ENCODE measurements around the gene GNAS-AS1. TPM values are rescaled to one million over a fixed set of nuclear protein-coding genes. Genes with fewer than 3 reads are reported as not detected.

GNAS-AS1 gene
- total and polyA plus RNA-seq, 10 of the 15 experiments (the other 5 are each of a cell fraction or from before 2014, with no cell fraction given): 0.06 to 2.7 (median 1.2) TPM

- TF ChIP-seq HDAC6 (IDR thresholded peaks at IDR 0.05; ENCODE audit: unreplicated experiment) (no peak), PKNOX1 (IDR thresholded peaks at IDR 0.05) (no peak), SUPT20H (IDR thresholded peaks at IDR 0.05; ENCODE audit: borderline replicate concordance, control insufficient read depth, low read depth, low read length) (no peak), RAD51 (IDR thresholded peaks at IDR 0.05) (no peak), TCF7 (IDR thresholded peaks at IDR 0.05; ENCODE audit: borderline replicate concordance) (no peak), RBBP5 (conservative IDR thresholded peaks at IDR 0.05) (no peak), FOXM1 (IDR thresholded peaks at IDR 0.05; ENCODE audit: low read depth, low read length) (no peak), SMC3 (IDR thresholded peaks at IDR 0.05; ENCODE audit: borderline replicate concordance, low read length) (no peak), GATAD2B (conservative IDR thresholded peaks at IDR 0.05; ENCODE audit: low read depth) (no peak), YY1 (IDR thresholded peaks at IDR 0.05; ENCODE audit: low read depth, low read length) (no peak), ESRRA (IDR thresholded peaks at IDR 0.05; ENCODE audit: low read length) (no peak), HCFC1 (IDR thresholded peaks at IDR 0.05; ENCODE audit: low read length) (no peak)
- no peak overlapping the region for H2AFZ ChIP-seq (ENCODE audit: control insufficient read depth, low read depth, low read length)
- no peak overlapping the region for H3K27ac ChIP-seq (ENCODE audit: control insufficient read depth, insufficient read depth)
- H3K9ac ChIP-seq (ENCODE audit: control insufficient read depth, insufficient read depth, low read length): no peak overlapping the region
- intact Hi-C loops (cut with micrococcal nuclease; ENCODE audit: unreplicated experiment): no loop called here
- H4K20me1 ChIP-seq (ENCODE audit: control insufficient read depth, insufficient read depth): no peaks in the 10 kb centered on the region
- CTCF ChIA-PET: interaction anchor here (1.1 to 2.8 kb wide), 3 partner anchors 15 to 322 kb away, joined by 3 to 12 read pairs (median 3); no protein-coding TSS in a partner anchor
- H3K4me2 ChIP-seq (ENCODE audit: control insufficient read depth, insufficient read depth): no peak overlapping the region
- no peaks in the 10 kb centered on the region for H3K27me3 ChIP-seq (replicated peaks in 1 of 2; ENCODE audit: control insufficient read depth in 2 of 2, insufficient read depth in 2 of 2, low read length in 1 of 2)
- no peak for ATAC-seq
- H3K9me3 ChIP-seq (replicated peaks; ENCODE audit: control insufficient read depth, insufficient read depth, low read length): no peaks in the 10 kb centered on the region
- SMC1A ChIA-PET (ENCODE audit: uncharacterized antibody, unreplicated experiment): interaction anchor here (1.2 to 1.5 kb wide), 5 partner anchors 12 to 149 kb away, joined by 3 to 5 read pairs (median 3); no protein-coding TSS in a partner anchor
- POLR2A ChIA-PET: interaction anchor here (1.4 kb wide), 1 partner anchor 94 kb away, joined by 4 read pairs; no protein-coding TSS in a partner anchor
- in situ Hi-C loops (cut with MboI): no loop called here
- BruUV-seq (replicated peaks): no TSS peak
- no peak for FAIRE-seq
- peaks cover 7% of the 10 kb centered on the region for H3K79me2 ChIP-seq (ENCODE audit: control insufficient read depth, insufficient read depth, low read length)
- 37% methylated on average over 3 of the region's 3 CpGs for WGBS (ENCODE audit: insufficient coverage, insufficient replicate concordance, low lambda C conversion rate, missing lambda C conversion rate)
- no peak overlapping the region for H3K4me3 ChIP-seq
- RAD21 ChIA-PET (ENCODE audit: unreplicated experiment): interaction anchor here (1.3 kb wide), 1 partner anchor 23 kb away, joined by 3 read pairs; no protein-coding TSS in a partner anchor
- peaks cover 16% of the 10 kb centered on the region for H3K4me1 ChIP-seq (ENCODE audit: control insufficient read depth, insufficient read depth, low read length)
- DNase-seq (ENCODE audit: low read depth, low spot score): no peak
- no peaks in the 10 kb centered on the region for H3K36me3 ChIP-seq (ENCODE audit: control insufficient read depth in 2 of 2, insufficient read depth in 2 of 2, low read length in 1 of 2)
Measured at GRCh38 chr20:58884966-58885365, 34.3 kb upstream of the GNAS-AS1 start.
